Upper lobe of right lung (tissue), 1 donor: ENCODE measurements around the gene TMEM203. TPM values are rescaled to one million over a fixed set of nuclear protein-coding genes. Genes with fewer than 3 reads are reported as not detected.
A peak's percentile ranks its signal among the peaks of the same experiment; 100 is the strongest.

Experiments used
- ATAC-seq: fragments of 200-7000 bp; cut with Tn5 transposase; one replicate; pipeline ENCODE4 v1.9.1; 2020; ENCODE audit warnings: mild to moderate bottlenecking, moderate library complexity
- DNase-seq: peaks from one replicate; pipeline ENCODE4 v3.0.0-alpha.2; 2020
- H3K27ac ChIP-seq: fragments of 200-600 bp; one replicate; pipeline ENCODE4 v1.8.0; 2022
- H3K27me3 ChIP-seq: fragments of 200-600 bp; one replicate; pipeline ENCODE4 v1.8.0; 2022; ENCODE audit warnings: mild to moderate bottlenecking
- H3K36me3 ChIP-seq: fragments of 200-600 bp; one replicate; pipeline ENCODE4 v1.8.0; 2022
- H3K4me1 ChIP-seq: fragments of 200-600 bp; one replicate; pipeline ENCODE4 v1.8.0; 2022
- H3K4me3 ChIP-seq: fragments of 200-600 bp; one replicate; pipeline ENCODE4 v1.8.0; 2022; ENCODE audit warnings: mild to moderate bottlenecking
- H3K9me3 ChIP-seq: fragments of 200-600 bp; one replicate; pipeline ENCODE4 v1.8.0; 2022
- CTCF ChIP-seq: fragments of 200-600 bp; IDR thresholded peaks from one replicate; pipeline ENCODE4 v1.8.0; 2022; ENCODE audit warnings: antibody characterized with exemption
- intact Hi-C: fragments of 100-400 bp; cut with DNase I; formaldehyde crosslinking; loops from one replicate; pipeline ENCODE4 v1.11.0; 2022
- microRNA-seq: library from miRNA; unstranded; fragments of <30 nt; microRNA quantifications from one replicate; pipeline ENCODE4 v1.2.0, GENCODE V29; 2020; ENCODE audit warnings: borderline microRNAs expressed
- total RNA-seq: library from RNA; stranded (reverse); fragmentation: NEBNext Ultra II Directional; extraction: Animal tissue kit (Norgen Biotek cat#: 25700); gene quantifications from one replicate; pipeline ENCODE4 v1.2.1, GENCODE V29; 2021
- donor health status: DM: no; HTN: yes; CAD: no; lungs with severe emphysema.

TMEM203 gene
- total RNA-seq, 1 donor from 2014 or later = 28.7 TPM

GRCh38 chr9:137158625-137159024, 46.8 kb downstream of the TMEM203 start:
- H3K36me3 ChIP-seq = no peaks in the 10 kb centered on the region
- intact Hi-C loops = no loop called here
- H3K27me3 ChIP-seq = peaks cover 83% of the 10 kb centered on the region
- no peaks in the 10 kb centered on the region for H3K9me3 ChIP-seq
- TF ChIP-seq CTCF = no peak
- no peak for DNase-seq
- H3K27ac ChIP-seq = no peak overlapping the region
- ATAC-seq = no peak
- peaks cover 25% of the 10 kb centered on the region for H3K4me1 ChIP-seq
- H3K4me3 ChIP-seq = no peak overlapping the region

GRCh38 chr9:137157618-137158415, 47.6 kb downstream of the TMEM203 start:
- Histone ChIP-seq H3K4me1 (peaks cover 17% of the 10 kb centered on the region), H3K4me3 (no peak overlapping the region), H3K27ac (no peak overlapping the region), H3K9me3 (no peaks in the 10 kb centered on the region), H3K36me3 (no peaks in the 10 kb centered on the region), H3K27me3 (peaks cover 75% of the 10 kb centered on the region)
- DNase-seq (no peak), ATAC-seq (no peak)
- no peak for TF ChIP-seq CTCF
- intact Hi-C loops = no loop called here

- peak; percentile 80 for ATAC-seq
- Histone ChIP-seq H3K4me3 (no peak overlapping the region), H3K27me3 (peaks cover 64% of the 10 kb centered on the region), H3K9me3 (no peaks in the 10 kb centered on the region), H3K4me1 (peaks cover 6% of the 10 kb centered on the region), H3K27ac (no peak overlapping the region), H3K36me3 (no peaks in the 10 kb centered on the region)
- no peak for TF ChIP-seq CTCF
- intact Hi-C loops = no loop called here
- no peak for DNase-seq
Measured at GRCh38 chr9:137156567-137157375, 48.7 kb downstream of the TMEM203 start.

Small RNAs within 50 kb of the gene (microRNA-seq; reads per million reads assigned to microRNA genes)
- gene MIR3621 = not detected

Other genes starting within 250 kb of the TMEM203 start
- gene PTGDS, start 228.1 kb downstream of the TMEM203 start, total RNA-seq = 477 TPM
- 5.1 TPM for gene LCNL1, start 222.7 kb downstream of the TMEM203 start, total RNA-seq
- 53.1 TPM for gene PAXX, start 213.2 kb downstream of the TMEM203 start, total RNA-seq
- 80.7 TPM for gene CLIC3, start 209.1 kb downstream of the TMEM203 start, total RNA-seq
- 44.3 TPM for gene ABCA2, start 177.4 kb downstream of the TMEM203 start, total RNA-seq
- 0.81 TPM for gene FUT7, start 173.6 kb downstream of the TMEM203 start, total RNA-seq
- 152 TPM for gene NPDC1, start 159.5 kb downstream of the TMEM203 start, total RNA-seq
- 0.41 TPM for gene ENTPD2, start 151.6 kb downstream of the TMEM203 start, total RNA-seq
- 0.84 TPM for gene SAPCD2, start 135.1 kb downstream of the TMEM203 start, total RNA-seq
- gene UAP1L1, start 128.1 kb downstream of the TMEM203 start, total RNA-seq = 30.7 TPM
- gene MAN1B1, start 118.7 kb downstream of the TMEM203 start, total RNA-seq = 39.4 TPM
- gene DPP7, start 90.9 kb downstream of the TMEM203 start, total RNA-seq = 183 TPM
- gene GRIN1, start 66.5 kb downstream of the TMEM203 start, total RNA-seq = 0.64 TPM
- not detected for gene LRRC26, start 35.6 kb downstream of the TMEM203 start, total RNA-seq
- gene TMEM210, start 33.6 kb downstream of the TMEM203 start, total RNA-seq = not detected
- 51.4 TPM for gene ANAPC2, start 17.1 kb downstream of the TMEM203 start, total RNA-seq
- gene SSNA1, start 17.0 kb downstream of the TMEM203 start, total RNA-seq = 55.5 TPM
- 22.3 TPM for gene TPRN, start 4.9 kb downstream of the TMEM203 start, total RNA-seq
- 16.7 TPM for gene NDOR1, start 52 bp upstream of the TMEM203 start, total RNA-seq
- 6.7 TPM for gene RNF208, start 16.6 kb upstream of the TMEM203 start, total RNA-seq
- gene CYSRT1, start 19.5 kb upstream of the TMEM203 start, total RNA-seq = 0.41 TPM
- gene RNF224, start 21.9 kb upstream of the TMEM203 start, total RNA-seq = 0.35 TPM
- 0.23 TPM for gene SLC34A3, start 25.3 kb upstream of the TMEM203 start, total RNA-seq
- gene TUBB4B, start 35.6 kb upstream of the TMEM203 start, total RNA-seq = 191 TPM
- gene STPG3, start 45.6 kb upstream of the TMEM203 start, total RNA-seq = not detected
- gene NELFB, start 49.7 kb upstream of the TMEM203 start, total RNA-seq = 47.2 TPM
- gene TOR4A, start 72.1 kb upstream of the TMEM203 start, total RNA-seq = 27.4 TPM
- gene NRARP, start 96.6 kb upstream of the TMEM203 start, total RNA-seq = 21.5 TPM
- gene EXD3, start 217.5 kb upstream of the TMEM203 start, total RNA-seq = 27.3 TPM
- 6.5 TPM for gene NOXA1, start 217.7 kb upstream of the TMEM203 start, total RNA-seq
- not detected for gene ENTPD8, start 235.7 kb upstream of the TMEM203 start, total RNA-seq